CD4-positive, alpha-beta memory T cell (primary cell): Measurements from ENCODE around the gene REC8. TPM values are rescaled to one million over a fixed set of nuclear protein-coding genes. Genes with fewer than 3 reads are reported as not detected.

ENCODE experiments used
- CTCF ChIA-PET: fragments of 350-600 bp; sonication (Branson Sonifier 250); formaldehyde crosslinking; loops from one replicate; lab custom pipeline; 2021; ENCODE audit warnings: inconsistent platforms; ENCODE audit not compliant: partially characterized antibody; lab: Charles Lee
- POLR2A ChIA-PET: fragments of 350-600 bp; sonication (Branson Sonifier 250); formaldehyde crosslinking; loops from one replicate; lab custom pipeline; 2021; ENCODE audit not compliant: partially characterized antibody; lab: Charles Lee
- DNase-seq, 5 donors: peaks; one replicate each; pipeline versions ENCODE4 v3.0.0 to v3.0.0-alpha.2; 2020 to 2022; ENCODE audit warnings: mixed read lengths in 1 of 5
- H3K27ac ChIP-seq: one replicate; pipeline ENCODE4 v1.7.0; 2013; ENCODE audit warnings: low read depth, low read length
- H3K27me3 ChIP-seq: 2 replicates; pipeline ENCODE4 v1.7.0; 2013; ENCODE audit warnings: mild to moderate bottlenecking, low read length, moderate library complexity; ENCODE audit not compliant: insufficient read depth
- H3K36me3 ChIP-seq: 2 replicates; pipeline ENCODE4 v1.7.0; 2013; ENCODE audit warnings: mild to moderate bottlenecking, low read length, moderate library complexity; ENCODE audit not compliant: insufficient read depth
- H3K4me1 ChIP-seq: 2 replicates; pipeline ENCODE4 v1.7.0; 2013; ENCODE audit warnings: mild to moderate bottlenecking, low read length, moderate library complexity; ENCODE audit not compliant: insufficient read depth
- H3K4me3 ChIP-seq, 2 donors: one replicate each; pipeline ENCODE4 v1.7.0; 2013; ENCODE audit warnings: low read length in 2 of 2, mild to moderate bottlenecking in 1 of 2
- H3K9me3 ChIP-seq, 2 donors: one replicate each; pipeline ENCODE4 v1.7.0; 2013; ENCODE audit warnings: low read length in 2 of 2, control low read depth in 1 of 2; ENCODE audit not compliant: control insufficient read depth in 1 of 2
- H3K27ac Mint-ChIP-seq, 7 donors: one replicate each; pipeline ENCODE4 v1.8.0; 2020 to 2021; ENCODE audit warnings: mixed read lengths in 7 of 7, mild to moderate bottlenecking in 6 of 7, inconsistent platforms in 3 of 7, moderate library complexity in 3 of 7
- H3K27me3 Mint-ChIP-seq, 2 donors: one replicate each; pipeline ENCODE4 v1.8.0; 2020 to 2021; ENCODE audit warnings: mixed read lengths in 2 of 2
- H3K36me3 Mint-ChIP-seq, 2 donors: one replicate each; pipeline ENCODE4 v1.8.0; 2020 to 2021; ENCODE audit warnings: mixed read lengths in 2 of 2, inconsistent platforms in 1 of 2, mild to moderate bottlenecking in 1 of 2
- H3K4me1 Mint-ChIP-seq, 4 donors: one replicate each; pipeline ENCODE4 v1.8.0; 2020 to 2021; ENCODE audit warnings: mixed read lengths in 4 of 4, mild to moderate bottlenecking in 1 of 4
- H3K4me3 Mint-ChIP-seq, 8 donors: one replicate each; pipeline ENCODE4 v1.8.0; 2020 to 2021; ENCODE audit warnings: mixed read lengths in 8 of 8, mild to moderate bottlenecking in 7 of 8, moderate library complexity in 6 of 8, inconsistent platforms in 3 of 8
- H3K9me3 Mint-ChIP-seq, 8 donors: one replicate each; pipeline ENCODE4 v1.8.0; 2020 to 2021; ENCODE audit warnings: mixed read lengths in 8 of 8, mild to moderate bottlenecking in 5 of 8, inconsistent platforms in 3 of 8, moderate library complexity in 1 of 8
- intact Hi-C: fragments of 100-400 bp; cut with micrococcal nuclease; formaldehyde crosslinking; loops from one replicate; pipeline ENCODE4 v1.15.1; 2023
- polyA plus RNA-seq, 2 donors: library from polyadenylated mRNA; unstranded; fragments of 300-500 nt; fragmentation: Illumina TruSeq; gene quantifications; one replicate each; pipeline ENCODE4 v1.2.3, GENCODE V29; 2021
- total RNA-seq, 2 experiments: library from RNA; stranded (reverse); gene quantifications; one replicate each; pipeline ENCODE4 v1.2.3, GENCODE V29; 2021

Gene REC8
- total and polyA plus RNA-seq, 4 experiments from 2014 or later = 2.8 to 30.5 (median 18.8) TPM

- DNase-seq = no peak
- ChIA-PET POLR2A (interaction anchor here (1.1 to 16.1 kb wide), 4 partner anchors 8 to 20 kb away, joined by 3 to 347 read pairs (median 8); partner anchors contain the start of genes DCAF11, EMC9, NRL and PSME1), CTCF (interaction anchor here (0.9 kb wide), 1 partner anchor 11 kb away, joined by 7 read pairs; no protein-coding TSS in a partner anchor)
- Mint-ChIP-seq H3K27ac (peak overlapping the region in 1 of 7 donors; percentile 29), H3K4me3 (no peak overlapping the region), H3K27me3 (no peaks in the 10 kb centered on the region), H3K36me3 (peaks cover 15 to 18% of the 10 kb centered on the region in 2 donors), H3K4me1 (peaks cover 10 to 20% (median 13%) of the 10 kb centered on the region in 4 donors), H3K9me3 (peaks cover 0 to 2% (median 0%) of the 10 kb centered on the region in 8 donors)
- Histone ChIP-seq H3K36me3 (peaks cover 14% of the 10 kb centered on the region), H3K27ac (no peak overlapping the region), H3K4me1 (peaks cover 11% of the 10 kb centered on the region), H3K4me3 (no peak overlapping the region), H3K27me3 (no peaks in the 10 kb centered on the region), H3K9me3 (no peaks in the 10 kb centered on the region)
- intact Hi-C loops = no loop called here
These were observed 44.2 kb upstream of the REC8 start for GRCh38 chr14:24127673-24128072.

GRCh38 chr14:24129410-24129998 is 42.4 kb upstream of the REC8 start:
- intact Hi-C loops = no loop called here
- no peak overlapping the region for H3K27ac Mint-ChIP-seq

DNA sequence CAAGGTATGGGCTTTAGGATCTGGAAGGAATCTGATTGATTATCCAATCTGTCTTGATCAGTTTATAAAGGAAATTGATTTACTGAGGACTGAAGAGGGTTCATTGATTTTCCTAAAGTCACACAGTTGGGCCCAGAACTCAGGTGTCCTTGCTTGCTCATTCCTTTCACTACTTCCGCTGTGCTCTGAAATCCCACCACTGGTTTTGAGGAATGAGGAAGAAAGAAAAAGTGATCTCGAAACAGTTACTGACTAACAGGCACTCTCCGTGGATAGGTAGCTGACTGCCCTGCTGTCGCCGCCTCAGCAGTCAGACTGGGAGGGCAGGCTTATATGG is 41.5 kb upstream of the REC8 start, which contains the start of gene FITM1:
Gene FITM1, plus strand, starts transcription at position 280 of the 337 bp plus-strand sequence. CDS start 905 bp downstream, outside the sequence.
- CTCF ChIA-PET = interaction anchor here (0.9 kb wide), 1 partner anchor 31 kb away, joined by 3 read pairs; the partner anchor contains the start of gene IRF9
- POLR2A ChIA-PET = interaction anchor here (16.1 kb wide), 1 partner anchor 13 kb away, joined by 347 read pairs; the partner anchor contains the start of genes DCAF11 and NRL
- DNase-seq = no peak
- H3K4me3 ChIP-seq = no peak within 1 kb of the TSS
- H3K27ac ChIP-seq = no peak within 1 kb of the TSS
- peaks cover under 1% of the 10 kb centered on the region in 2 donors for H3K36me3 Mint-ChIP-seq
- peaks cover 18 to 30% (median 23%) of the 10 kb centered on the region in 4 donors for H3K4me1 Mint-ChIP-seq
- H3K27me3 ChIP-seq = no peaks in the 10 kb centered on the region
- no peaks in the 10 kb centered on the region for H3K9me3 ChIP-seq
- H3K36me3 ChIP-seq = no peaks in the 10 kb centered on the region
- intact Hi-C loops = no loop called here
- peak within 1 kb of the TSS in 6 of 7 donors; percentile 54 to 85 (median 70) for H3K27ac Mint-ChIP-seq
- H3K4me1 ChIP-seq = peaks cover 21% of the 10 kb centered on the region
- H3K9me3 Mint-ChIP-seq = peaks cover 0 to 2% (median 0%) of the 10 kb centered on the region in 8 donors
- no peaks in the 10 kb centered on the region for H3K27me3 Mint-ChIP-seq
- H3K4me3 Mint-ChIP-seq = peak within 1 kb of the TSS in 2 of 8 donors; percentile 10 to 48

More at GRCh38 chr14:24129410-24129998, 42.4 kb upstream of the REC8 start:
- no peak overlapping the region for H3K4me3 Mint-ChIP-seq
- no peaks in the 10 kb centered on the region for H3K36me3 ChIP-seq
- H3K36me3 Mint-ChIP-seq = peaks cover 3% of the 10 kb centered on the region in 2 donors
- no peaks in the 10 kb centered on the region for H3K27me3 ChIP-seq
- ChIA-PET CTCF (interaction anchor here (0.6 to 0.9 kb wide), 2 partner anchors 32 to 68 kb away, joined by 3 read pairs; partner anchors contain the start of gene IRF9), POLR2A (interaction anchor here (16.1 kb wide), 1 partner anchor 12 kb away, joined by 347 read pairs; the partner anchor contains the start of genes DCAF11 and NRL)
- no peak overlapping the region for H3K4me3 ChIP-seq
- H3K9me3 ChIP-seq = no peaks in the 10 kb centered on the region
- H3K27me3 Mint-ChIP-seq = no peaks in the 10 kb centered on the region
- H3K27ac ChIP-seq = no peak overlapping the region
- peaks cover 16 to 26% (median 18%) of the 10 kb centered on the region in 4 donors for H3K4me1 Mint-ChIP-seq
- DNase-seq = no peak
- peaks cover 17% of the 10 kb centered on the region for H3K4me1 ChIP-seq
- H3K9me3 Mint-ChIP-seq = peaks cover 0 to 2% (median 0%) of the 10 kb centered on the region in 8 donors

DNA sequence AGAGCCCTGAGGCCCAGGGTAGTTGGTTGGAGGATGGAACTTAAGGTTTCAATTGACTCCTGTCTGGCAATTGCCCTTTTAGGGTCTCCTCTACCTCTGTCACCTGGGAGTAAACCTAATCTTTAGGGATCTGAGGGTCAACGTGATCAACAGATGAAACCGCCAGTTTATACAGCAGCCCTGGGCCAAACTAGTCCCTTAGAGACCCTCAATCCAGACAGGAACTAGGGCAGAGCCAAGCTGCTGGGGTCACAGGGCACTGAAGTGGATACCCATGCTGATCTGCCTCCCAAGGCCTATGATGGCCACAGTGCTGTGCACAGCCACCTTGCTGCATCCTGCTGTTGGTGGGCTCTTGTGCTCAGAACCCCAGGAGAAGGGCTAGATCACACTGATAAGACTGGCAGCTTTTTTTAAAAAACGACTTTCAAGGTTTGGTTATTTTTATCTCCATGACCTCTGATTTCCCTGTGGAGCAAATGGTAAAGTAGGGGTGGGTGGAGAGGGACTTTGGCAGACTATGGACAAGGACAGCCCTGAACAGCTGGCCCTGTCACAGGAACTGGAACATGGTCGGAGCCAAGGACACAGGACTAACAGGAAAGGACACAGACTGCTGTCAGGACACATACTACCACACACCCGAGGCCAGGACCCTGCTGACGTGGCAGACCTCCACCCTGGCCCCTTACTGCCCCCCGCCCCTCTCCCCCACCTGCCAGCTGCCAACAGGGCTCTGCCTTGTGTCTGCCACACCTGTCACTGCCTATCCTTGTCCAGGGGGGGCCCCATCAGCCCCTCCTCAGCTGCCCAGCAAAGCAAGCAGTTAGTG is 40.9 kb upstream of the REC8 start:
- Histone ChIP-seq H3K27me3 (no peaks in the 10 kb centered on the region), H3K27ac (no peak overlapping the region), H3K9me3 (no peaks in the 10 kb centered on the region), H3K36me3 (no peaks in the 10 kb centered on the region), H3K4me1 (peaks cover 24% of the 10 kb centered on the region), H3K4me3 (no peak overlapping the region)
- no peak for DNase-seq
- peak overlapping the region in 2 of 8 donors; percentile 10 to 48 for H3K4me3 Mint-ChIP-seq
- peak overlapping the region in 6 of 7 donors; percentile 22 to 79 (median 64) for H3K27ac Mint-ChIP-seq
- peaks cover 0 to 2% (median 0%) of the 10 kb centered on the region in 8 donors for H3K9me3 Mint-ChIP-seq
- H3K27me3 Mint-ChIP-seq = no peaks in the 10 kb centered on the region
- peaks cover 0 to 2% of the 10 kb centered on the region in 2 donors for H3K36me3 Mint-ChIP-seq
- POLR2A ChIA-PET = interaction anchor here (1.1 to 16.1 kb wide), 4 partner anchors 10 to 31 kb away, joined by 3 to 347 read pairs (median 13); partner anchors contain the start of genes DCAF11, EMC9, IRF9 and NRL
- CTCF ChIA-PET = interaction anchor here (1.2 to 2.1 kb wide), 2 partner anchors 22 to 73 kb away, joined by 4 to 5 read pairs; no protein-coding TSS in a partner anchor
- intact Hi-C loops = no loop called here
- H3K4me1 Mint-ChIP-seq = peaks cover 20 to 34% (median 25%) of the 10 kb centered on the region in 4 donors

GRCh38 chr14:24131549-24131966 is 40.3 kb upstream of the REC8 start:
- Histone ChIP-seq H3K27me3 (no peaks in the 10 kb centered on the region), H3K36me3 (no peaks in the 10 kb centered on the region), H3K4me3 (no peak overlapping the region), H3K27ac (no peak overlapping the region), H3K9me3 (no peaks in the 10 kb centered on the region), H3K4me1 (peaks cover 25% of the 10 kb centered on the region)
- CTCF ChIA-PET = interaction anchor here (1.2 to 2.6 kb wide), 3 partner anchors 16 to 74 kb away, joined by 4 to 15 read pairs (median 5); partner anchors contain the start of genes DCAF11 and NRL
- H3K27ac Mint-ChIP-seq = peak overlapping the region; percentile 84 to 96 (median 87)
- intact Hi-C loops = no loop called here
- peaks cover 20 to 35% (median 26%) of the 10 kb centered on the region in 4 donors for H3K4me1 Mint-ChIP-seq
- no peak for DNase-seq
- H3K36me3 Mint-ChIP-seq = peaks cover 0 to 3% of the 10 kb centered on the region in 2 donors
- POLR2A ChIA-PET = interaction anchor here (0.6 to 16.1 kb wide), 6 partner anchors 10 to 322 kb away, joined by 3 to 347 read pairs (median 4); partner anchors contain the start of genes CARMIL3, DCAF11, EMC9 and IRF9
- peaks cover 0 to 2% (median 0%) of the 10 kb centered on the region in 8 donors for H3K9me3 Mint-ChIP-seq
- H3K27me3 Mint-ChIP-seq = no peaks in the 10 kb centered on the region
- H3K4me3 Mint-ChIP-seq = peak overlapping the region in 3 of 8 donors; percentile 35 to 57 (median 51)

- peak in 4 of 5 donors; percentile 32 to 57 (median 34) for DNase-seq
- H3K36me3 ChIP-seq = peaks cover 2% of the 10 kb centered on the region
- CTCF ChIA-PET = interaction anchor here (1.2 to 2.6 kb wide), 5 partner anchors 16 to 74 kb away, joined by 4 to 15 read pairs (median 4); partner anchors contain the start of genes DCAF11, IRF9 and NRL
- peaks cover 32% of the 10 kb centered on the region for H3K4me1 ChIP-seq
- H3K4me3 Mint-ChIP-seq = peak overlapping the region; percentile 47 to 87 (median 60)
- intact Hi-C loops = no loop called here
- POLR2A ChIA-PET = interaction anchor here (0.6 to 16.1 kb wide), 9 partner anchors 9 to 321 kb away, joined by 3 to 347 read pairs (median 5); partner anchors contain the start of genes CARMIL3, DCAF11, EMC9 and IPO4
- peaks cover 25 to 41% (median 32%) of the 10 kb centered on the region in 4 donors for H3K4me1 Mint-ChIP-seq
- H3K27ac ChIP-seq = peak overlapping the region; percentile 41
- peak overlapping the region; percentile 85 to 96 (median 90) for H3K27ac Mint-ChIP-seq
- no peaks in the 10 kb centered on the region for H3K27me3 ChIP-seq
- H3K4me3 ChIP-seq = no peak overlapping the region
- no peaks in the 10 kb centered on the region for H3K27me3 Mint-ChIP-seq
- no peaks in the 10 kb centered on the region for H3K9me3 ChIP-seq
- H3K36me3 Mint-ChIP-seq = peaks cover 2 to 9% of the 10 kb centered on the region in 2 donors
- H3K9me3 Mint-ChIP-seq = peaks cover 0 to 2% (median 0%) of the 10 kb centered on the region in 8 donors
These were observed 39.7 kb upstream of the REC8 start for GRCh38 chr14:24132061-24132685.
